Duodenal mucosa (tissue), 2 donors: ENCODE data around the gene OR2D2.
"Not testable (repeated sequence)": the region's sequence is repeated elsewhere in the genome, so short reads cannot be mapped to it uniquely, and the experiment has no call there.

Experiments used
- H3K27ac ChIP-seq: one replicate; pipeline ENCODE4 v1.7.0; 2013; ENCODE audit warnings: low read depth, low read length
- H3K27me3 ChIP-seq, 2 donors: one replicate each; pipeline ENCODE4 v1.7.0; 2013; ENCODE audit warnings: low read length in 2 of 2, control low read depth in 1 of 2; ENCODE audit not compliant: insufficient read depth in 2 of 2, control insufficient read depth in 1 of 2
- H3K36me3 ChIP-seq, 2 donors: one replicate each; pipeline ENCODE4 v1.7.0; 2013; ENCODE audit warnings: low read length in 2 of 2, control low read depth in 1 of 2; ENCODE audit not compliant: insufficient read depth in 2 of 2, control insufficient read depth in 1 of 2
- H3K4me1 ChIP-seq, 2 donors: one replicate each; pipeline ENCODE4 v1.7.0; 2013; ENCODE audit warnings: low read length in 2 of 2, control low read depth in 1 of 2; ENCODE audit not compliant: insufficient read depth in 2 of 2, control insufficient read depth in 1 of 2
- H3K4me3 ChIP-seq, 2 donors: one replicate each; pipeline ENCODE4 v1.7.0; 2013; ENCODE audit warnings: low read length in 2 of 2, low read depth in 1 of 2
- H3K9ac ChIP-seq, 2 donors: one replicate each; pipeline ENCODE4 v1.7.0; 2013; ENCODE audit warnings: low read length in 2 of 2, low read depth in 1 of 2
- H3K9me3 ChIP-seq, 2 donors: one replicate each; pipeline ENCODE4 v1.7.0; 2013; ENCODE audit warnings: low read length in 2 of 2, control low read depth in 1 of 2; ENCODE audit not compliant: control insufficient read depth in 1 of 2

OR2D2 gene

GRCh38 chr11:6854801-6855200 is 37.5 kb downstream of the OR2D2 start:
- H3K4me1 ChIP-seq, H3K27me3 ChIP-seq, H3K9me3 ChIP-seq, H3K27ac ChIP-seq, H3K36me3 ChIP-seq, H3K4me3 ChIP-seq, H3K9ac ChIP-seq: not testable (repeated sequence)

GRCh38 chr11:6850526-6850925 is 41.8 kb downstream of the OR2D2 start:
- Histone ChIP-seq H3K27ac (no peak overlapping the region), H3K27me3 (no peaks in the 10 kb centered on the region), H3K9me3 (no peaks in the 10 kb centered on the region), H3K9ac (no peak overlapping the region), H3K4me1 (no peaks in the 10 kb centered on the region), H3K4me3 (no peak overlapping the region), H3K36me3 (no peaks in the 10 kb centered on the region)

- H3K27me3 ChIP-seq, result no peaks in the 10 kb centered on the region
- H3K9me3 ChIP-seq, result no peaks in the 10 kb centered on the region
- no peak within 1 kb of the TSS for H3K4me3 ChIP-seq
- H3K9ac ChIP-seq, result no peak within 1 kb of the TSS
- no peaks in the 10 kb centered on the region for H3K4me1 ChIP-seq
- H3K27ac ChIP-seq, result no peak within 1 kb of the TSS
- no peaks in the 10 kb centered on the region for H3K36me3 ChIP-seq
Observed at GRCh38 chr11:6845383-6845782, 46.9 kb downstream of the OR2D2 start, which contains the start of gene OR10A5. Gene OR10A5, plus strand, starts transcription at chr11:6845683. Its CDS starts 0 bp downstream, at chr11:6845683.

GRCh38 chr11:6844356-6844755 is 47.9 kb downstream of the OR2D2 start:
- Histone ChIP-seq H3K27me3 (no peaks in the 10 kb centered on the region), H3K4me1 (no peaks in the 10 kb centered on the region), H3K9ac (no peak overlapping the region), H3K9me3 (no peaks in the 10 kb centered on the region), H3K36me3 (no peaks in the 10 kb centered on the region), H3K4me3 (no peak overlapping the region), H3K27ac (no peak overlapping the region)

DNA sequence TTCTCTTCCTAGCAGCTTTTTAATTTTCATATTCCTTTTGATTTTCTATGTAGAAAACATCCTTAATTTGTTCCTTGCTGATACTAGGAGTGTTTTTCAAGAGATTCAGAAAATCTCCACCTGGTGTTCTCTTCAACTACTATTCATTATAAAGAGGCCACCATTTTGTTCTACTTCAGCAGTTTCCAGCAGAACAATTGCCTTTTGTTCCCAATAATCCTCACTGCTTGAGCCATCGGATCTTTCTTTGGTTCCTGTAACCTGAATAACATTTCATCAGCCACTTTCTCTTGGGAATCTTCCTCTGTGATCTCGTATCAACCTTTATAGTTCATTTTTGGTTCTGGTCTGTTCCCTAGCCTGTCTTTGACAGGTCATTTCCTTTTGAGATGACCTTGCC is 48.6 kb downstream of the OR2D2 start:
- Histone ChIP-seq H3K4me3 (no peak overlapping the region), H3K9me3 (no peaks in the 10 kb centered on the region), H3K36me3 (no peaks in the 10 kb centered on the region), H3K27ac (no peak overlapping the region), H3K4me1 (no peaks in the 10 kb centered on the region), H3K27me3 (no peaks in the 10 kb centered on the region), H3K9ac (no peak overlapping the region)

GRCh38 chr11:6841694-6842093 is 50.6 kb downstream of the OR2D2 start:
- Histone ChIP-seq H3K4me1 (no peaks in the 10 kb centered on the region), H3K36me3 (no peaks in the 10 kb centered on the region), H3K9me3 (no peaks in the 10 kb centered on the region), H3K4me3 (no peak overlapping the region), H3K9ac (no peak overlapping the region), H3K27ac (no peak overlapping the region), H3K27me3 (no peaks in the 10 kb centered on the region)
